ENCODE data around the gene DDIT3. TPM values are rescaled to one million over a fixed set of nuclear protein-coding genes. Genes with fewer than 3 reads are reported as not detected.

DDIT3 gene
- total RNA-seq, 1 experiment from 2014 or later, result 84.7 TPM

DNA sequence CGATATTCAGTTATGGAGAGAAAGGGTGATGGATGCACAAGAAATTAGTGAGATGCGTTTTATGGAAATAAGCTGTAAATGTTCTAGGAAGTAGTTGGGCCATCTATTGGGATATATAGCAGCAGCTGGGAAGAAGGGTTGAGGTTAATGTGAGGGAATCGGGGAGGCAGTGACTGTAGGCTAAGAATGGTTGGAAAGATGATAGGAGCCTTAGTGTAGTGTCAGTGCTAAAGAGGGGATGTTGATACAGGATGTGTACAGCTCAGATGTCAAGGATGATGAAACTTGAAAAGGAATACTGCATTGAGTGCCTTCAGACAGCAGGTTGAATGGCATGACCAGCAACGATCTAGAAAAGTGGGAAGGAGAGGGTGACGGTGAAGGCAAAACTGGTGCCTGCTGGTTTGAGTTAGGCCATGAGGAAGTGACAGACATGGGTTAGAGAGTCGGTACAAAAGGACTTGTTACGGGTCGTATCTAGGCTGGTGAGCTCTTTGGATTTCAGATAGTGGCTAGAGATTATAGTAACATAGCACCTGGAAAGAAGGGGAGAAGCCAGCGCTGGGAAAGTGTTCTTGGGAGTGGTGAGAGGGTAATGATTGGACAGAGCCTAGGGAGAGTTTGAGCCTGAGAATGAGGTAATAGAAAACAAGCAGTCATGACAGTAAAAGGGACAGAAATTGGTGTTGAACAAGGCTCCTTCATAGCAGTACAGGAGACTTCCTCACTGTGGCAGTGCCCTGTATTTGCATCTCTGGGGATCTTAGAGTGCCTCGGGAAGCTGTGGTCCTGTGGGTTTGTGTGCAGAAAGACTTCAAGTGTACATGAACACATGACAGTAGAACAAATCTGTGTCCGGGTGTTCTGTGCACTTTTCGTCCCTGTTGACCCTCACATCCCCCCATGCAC is 22.8 kb downstream of the DDIT3 start:
- no peaks in the 10 kb centered on the region for H3K9me2 ChIP-seq (ENCODE audit: insufficient read depth)
- ATAC-seq, result peak; percentile 38; the same call in 1 of the 2 replicates
- peaks cover 3% of the 10 kb centered on the region; the same call in 1 of the 2 replicates for H3K79me2 ChIP-seq (ENCODE audit: insufficient read depth, low read length)
- ChIA-PET RAD21 (ENCODE audit: low non-redundant PET in 1 of 2, low total read pairs in 2 of 2, uncharacterized antibody in 2 of 2, unreplicated experiment in 2 of 2) (no interaction called here), CTCF (no interaction called here), POLR2A (no interaction called here)
- no peaks in the 10 kb centered on the region for H3K27me3 ChIP-seq (ENCODE audit: insufficient read depth, low read length)
- H2AFZ ChIP-seq (ENCODE audit: low read depth, low read length, poor library complexity, severe bottlenecking), result no peak overlapping the region
- H3K36me3 ChIP-seq (ENCODE audit: control insufficient read depth in 1 of 2, insufficient read depth in 2 of 2, low read length in 2 of 2), result peaks cover 35 to 56% of the 10 kb centered on the region in 2 experiments
- H3K9me3 ChIP-seq (ENCODE audit: control insufficient read depth in 1 of 2, insufficient read depth in 1 of 2, low read depth in 1 of 2, low read length in 2 of 2), result no peaks in the 10 kb centered on the region
- intact Hi-C loops (cut with micrococcal nuclease), result no loop called here
- H3K9ac ChIP-seq (ENCODE audit: low read length), result no peak overlapping the region
- H3K4me3 ChIP-seq (replicated peaks in 1 of 2; ENCODE audit: low read depth in 1 of 2, low read length in 2 of 2), result no peak overlapping the region
- no peaks in the 10 kb centered on the region for H3K4me1 ChIP-seq (ENCODE audit: control insufficient read depth in 1 of 2, insufficient read depth in 2 of 2, low read length in 2 of 2)
- TF ChIP-seq SIN3A (IDR thresholded peaks at IDR 0.05; ENCODE audit: low read depth), result no peak
- no peak for TF ChIP-seq YY1 (IDR thresholded peaks at IDR 0.05; ENCODE audit: extremely low read depth, insufficient replicate concordance, low read depth, low read length)
- no peak for TF ChIP-seq EZH2 (IDR thresholded peaks at IDR 0.05)
- no peak for TF ChIP-seq ZFX (IDR thresholded peaks at IDR 0.05)
- no peak for TF ChIP-seq CBX3 (IDR thresholded peaks at IDR 0.05; ENCODE audit: low read depth)
- TF ChIP-seq POLR2A (IDR thresholded peaks at IDR 0.05; ENCODE audit: borderline replicate concordance, extremely low read depth, insufficient read depth, insufficient read length), result no peak
- TF ChIP-seq EZH2phosphoT487 (IDR thresholded peaks at IDR 0.05; ENCODE audit: borderline replicate concordance), result no peak
- no peak for TF ChIP-seq JUND (IDR thresholded peaks at IDR 0.05)
- TF ChIP-seq POLR2AphosphoS5 (IDR thresholded peaks at IDR 0.05; ENCODE audit: low read depth, low read length), result no peak
- TF ChIP-seq TCF7L2 (IDR thresholded peaks at IDR 0.05; ENCODE audit: borderline replicate concordance, extremely low read depth, insufficient read depth, insufficient read length), result no peak
- TF ChIP-seq RAD21 (IDR thresholded peaks at IDR 0.05; ENCODE audit: low read depth), result no peak
- TF ChIP-seq, protein P1, sequence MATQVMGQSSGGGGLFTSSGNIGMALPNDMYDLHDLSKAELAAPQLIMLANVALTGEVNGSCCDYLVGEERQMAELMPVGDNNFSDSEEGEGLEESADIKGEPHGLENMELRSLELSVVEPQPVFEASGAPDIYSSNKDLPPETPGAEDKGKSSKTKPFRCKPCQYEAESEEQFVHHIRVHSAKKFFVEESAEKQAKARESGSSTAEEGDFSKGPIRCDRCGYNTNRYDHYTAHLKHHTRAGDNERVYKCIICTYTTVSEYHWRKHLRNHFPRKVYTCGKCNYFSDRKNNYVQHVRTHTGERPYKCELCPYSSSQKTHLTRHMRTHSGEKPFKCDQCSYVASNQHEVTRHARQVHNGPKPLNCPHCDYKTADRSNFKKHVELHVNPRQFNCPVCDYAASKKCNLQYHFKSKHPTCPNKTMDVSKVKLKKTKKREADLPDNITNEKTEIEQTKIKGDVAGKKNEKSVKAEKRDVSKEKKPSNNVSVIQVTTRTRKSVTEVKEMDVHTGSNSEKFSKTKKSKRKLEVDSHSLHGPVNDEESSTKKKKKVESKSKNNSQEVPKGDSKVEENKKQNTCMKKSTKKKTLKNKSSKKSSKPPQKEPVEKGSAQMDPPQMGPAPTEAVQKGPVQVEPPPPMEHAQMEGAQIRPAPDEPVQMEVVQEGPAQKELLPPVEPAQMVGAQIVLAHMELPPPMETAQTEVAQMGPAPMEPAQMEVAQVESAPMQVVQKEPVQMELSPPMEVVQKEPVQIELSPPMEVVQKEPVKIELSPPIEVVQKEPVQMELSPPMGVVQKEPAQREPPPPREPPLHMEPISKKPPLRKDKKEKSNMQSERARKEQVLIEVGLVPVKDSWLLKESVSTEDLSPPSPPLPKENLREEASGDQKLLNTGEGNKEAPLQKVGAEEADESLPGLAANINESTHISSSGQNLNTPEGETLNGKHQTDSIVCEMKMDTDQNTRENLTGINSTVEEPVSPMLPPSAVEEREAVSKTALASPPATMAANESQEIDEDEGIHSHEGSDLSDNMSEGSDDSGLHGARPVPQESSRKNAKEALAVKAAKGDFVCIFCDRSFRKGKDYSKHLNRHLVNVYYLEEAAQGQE (IDR thresholded peaks at IDR 0.05; ENCODE audit: low read depth), result no peak
- TF ChIP-seq, protein P2, sequence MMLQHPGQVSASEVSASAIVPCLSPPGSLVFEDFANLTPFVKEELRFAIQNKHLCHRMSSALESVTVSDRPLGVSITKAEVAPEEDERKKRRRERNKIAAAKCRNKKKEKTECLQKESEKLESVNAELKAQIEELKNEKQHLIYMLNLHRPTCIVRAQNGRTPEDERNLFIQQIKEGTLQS (IDR thresholded peaks at IDR 0.05), result no peak
- TF ChIP-seq SRF (IDR thresholded peaks at IDR 0.05; ENCODE audit: low read depth), result no peak
- TF ChIP-seq FOSL1 (IDR thresholded peaks at IDR 0.05; ENCODE audit: low read depth), result no peak
- no peak for TF ChIP-seq SP1 (IDR thresholded peaks at IDR 0.05; ENCODE audit: low read depth)
- no peak for TF ChIP-seq EGR1 (IDR thresholded peaks at IDR 0.05; ENCODE audit: low read depth)
- TF ChIP-seq ZNF274 (IDR thresholded peaks at IDR 0.05; ENCODE audit: low read depth, low read length), result no peak
- DNase-seq (ENCODE audit: low read depth, low spot score), result no peak
- no TSS peak for BruUV-seq (replicated peaks)
- H3K4me2 ChIP-seq (ENCODE audit: low read length), result no peak overlapping the region
- no peaks in the 10 kb centered on the region for H4K20me1 ChIP-seq (ENCODE audit: insufficient read depth)
- no peak overlapping the region for H3K27ac ChIP-seq (ENCODE audit: low read depth, low read length)

Measured in HCT116 (cell line).